ENCODE data around the gene VCAN. TPM values are rescaled to one million over a fixed set of nuclear protein-coding genes. Genes with fewer than 3 reads are reported as not detected.

VCAN gene
- total RNA-seq, 1 experiment from 2014 or later = 31.4 TPM

- no peaks in the 10 kb centered on the region for H3K4me1 Mint-ChIP-seq (ENCODE audit: low read depth, unreplicated experiment)
- no peak for TF ChIP-seq CTCF (IDR thresholded peaks at IDR 0.05; ENCODE audit: unreplicated experiment)
- H3K27ac Mint-ChIP-seq (ENCODE audit: unreplicated experiment) = no peak overlapping the region
- no peak for DNase-seq
- H3K36me3 Mint-ChIP-seq (ENCODE audit: insufficient read depth, unreplicated experiment) = no peaks in the 10 kb centered on the region
- intact Hi-C loops (cut with micrococcal nuclease; ENCODE audit: unreplicated experiment) = no loop called here
- BruUV-seq (replicated peaks) = no TSS peak
- no peaks in the 10 kb centered on the region for H3K9me3 Mint-ChIP-seq (ENCODE audit: low read depth, unreplicated experiment)
- CTCF ChIA-PET = no interaction called here
- H3K4me3 Mint-ChIP-seq (ENCODE audit: low read depth, unreplicated experiment) = no peak overlapping the region
- H3K27me3 Mint-ChIP-seq (ENCODE audit: unreplicated experiment) = no peaks in the 10 kb centered on the region
Observed at GRCh38 chr5:83524345-83524744, 52.8 kb downstream of the VCAN start.

GRCh38 chr5:83524991-83525390 is 53.4 kb downstream of the VCAN start:
- Mint-ChIP-seq H3K36me3 (ENCODE audit: insufficient read depth, unreplicated experiment) (no peaks in the 10 kb centered on the region), H3K9me3 (ENCODE audit: low read depth, unreplicated experiment) (no peaks in the 10 kb centered on the region), H3K4me3 (ENCODE audit: low read depth, unreplicated experiment) (no peak overlapping the region), H3K27me3 (ENCODE audit: unreplicated experiment) (no peaks in the 10 kb centered on the region), H3K27ac (ENCODE audit: unreplicated experiment) (no peak overlapping the region), H3K4me1 (ENCODE audit: low read depth, unreplicated experiment) (no peaks in the 10 kb centered on the region)
- intact Hi-C loops (cut with micrococcal nuclease; ENCODE audit: unreplicated experiment) = no loop called here
- TF ChIP-seq CTCF (IDR thresholded peaks at IDR 0.05; ENCODE audit: unreplicated experiment) = no peak
- BruUV-seq (replicated peaks) = no TSS peak
- CTCF ChIA-PET = no interaction called here
- DNase-seq = no peak

GRCh38 chr5:83526289-83526688 is 54.7 kb downstream of the VCAN start:
- DNase-seq = no peak
- intact Hi-C loops (cut with micrococcal nuclease; ENCODE audit: unreplicated experiment) = no loop called here
- H3K4me1 Mint-ChIP-seq (ENCODE audit: low read depth, unreplicated experiment) = no peaks in the 10 kb centered on the region
- H3K9me3 Mint-ChIP-seq (ENCODE audit: low read depth, unreplicated experiment) = no peaks in the 10 kb centered on the region
- no peak for TF ChIP-seq CTCF (IDR thresholded peaks at IDR 0.05; ENCODE audit: unreplicated experiment)
- H3K4me3 Mint-ChIP-seq (ENCODE audit: low read depth, unreplicated experiment) = no peak overlapping the region
- H3K27me3 Mint-ChIP-seq (ENCODE audit: unreplicated experiment) = no peaks in the 10 kb centered on the region
- BruUV-seq (replicated peaks) = no TSS peak
- H3K36me3 Mint-ChIP-seq (ENCODE audit: insufficient read depth, unreplicated experiment) = no peaks in the 10 kb centered on the region
- no peak overlapping the region for H3K27ac Mint-ChIP-seq (ENCODE audit: unreplicated experiment)
- CTCF ChIA-PET = no interaction called here

- Mint-ChIP-seq H3K4me3 (ENCODE audit: low read depth, unreplicated experiment) (no peak overlapping the region), H3K4me1 (ENCODE audit: low read depth, unreplicated experiment) (no peaks in the 10 kb centered on the region), H3K36me3 (ENCODE audit: insufficient read depth, unreplicated experiment) (no peaks in the 10 kb centered on the region), H3K9me3 (ENCODE audit: low read depth, unreplicated experiment) (no peaks in the 10 kb centered on the region), H3K27ac (ENCODE audit: unreplicated experiment) (no peak overlapping the region), H3K27me3 (ENCODE audit: unreplicated experiment) (no peaks in the 10 kb centered on the region)
- no peak for TF ChIP-seq CTCF (IDR thresholded peaks at IDR 0.05; ENCODE audit: unreplicated experiment)
- no peak for DNase-seq
- CTCF ChIA-PET = no interaction called here
- BruUV-seq (replicated peaks) = no TSS peak
- intact Hi-C loops (cut with micrococcal nuclease; ENCODE audit: unreplicated experiment) = no loop called here
Observed at GRCh38 chr5:83527221-83527620, 55.7 kb downstream of the VCAN start.
